C4-2B (cell line): ENCODE results near the gene NHLRC2.
"Not testable (repeated sequence)": the region's sequence is repeated elsewhere in the genome, so short reads cannot be mapped to it uniquely, and the experiment has no call there.

ENCODE experiments used
- H3K27ac ChIP-seq: fragments of 450-650 bp; 2 replicates; pipeline ENCODE4 v1.5.1; 2017
- ZFX ChIP-seq: fragments of 450-650 bp; IDR thresholded peaks from 2 replicates; pipeline ENCODE4 v1.6.1; 2017
- TF ChIP-seq, protein P1 (sequence below): fragments of 450-650 bp; conservative IDR thresholded peaks from 2 replicates; pipeline ENCODE4 v1.5.1; 2017; ENCODE audit warnings: mild to moderate bottlenecking

The NHLRC2 gene

DNA sequence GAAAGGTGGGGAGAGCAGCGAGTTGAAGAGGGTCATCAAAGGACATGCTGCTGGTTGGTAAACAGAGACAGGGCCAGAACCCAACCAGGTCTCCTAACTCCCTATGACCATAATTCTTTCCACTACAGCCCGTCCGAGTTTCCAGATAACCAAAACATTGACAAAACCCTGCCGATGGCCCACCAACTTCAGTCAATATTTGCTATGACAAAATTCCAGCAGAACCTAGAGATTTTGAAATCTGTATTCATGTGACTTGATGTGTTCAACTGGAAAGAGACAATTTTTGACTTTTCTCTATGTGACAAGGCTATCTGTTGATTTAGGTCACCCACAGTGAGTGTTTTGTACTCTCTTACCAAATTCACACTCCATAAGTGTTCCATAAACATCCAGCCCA is 86.7 kb downstream of the NHLRC2 start:
- H3K27ac ChIP-seq: no peak overlapping the region
- TF ChIP-seq, protein P1, sequence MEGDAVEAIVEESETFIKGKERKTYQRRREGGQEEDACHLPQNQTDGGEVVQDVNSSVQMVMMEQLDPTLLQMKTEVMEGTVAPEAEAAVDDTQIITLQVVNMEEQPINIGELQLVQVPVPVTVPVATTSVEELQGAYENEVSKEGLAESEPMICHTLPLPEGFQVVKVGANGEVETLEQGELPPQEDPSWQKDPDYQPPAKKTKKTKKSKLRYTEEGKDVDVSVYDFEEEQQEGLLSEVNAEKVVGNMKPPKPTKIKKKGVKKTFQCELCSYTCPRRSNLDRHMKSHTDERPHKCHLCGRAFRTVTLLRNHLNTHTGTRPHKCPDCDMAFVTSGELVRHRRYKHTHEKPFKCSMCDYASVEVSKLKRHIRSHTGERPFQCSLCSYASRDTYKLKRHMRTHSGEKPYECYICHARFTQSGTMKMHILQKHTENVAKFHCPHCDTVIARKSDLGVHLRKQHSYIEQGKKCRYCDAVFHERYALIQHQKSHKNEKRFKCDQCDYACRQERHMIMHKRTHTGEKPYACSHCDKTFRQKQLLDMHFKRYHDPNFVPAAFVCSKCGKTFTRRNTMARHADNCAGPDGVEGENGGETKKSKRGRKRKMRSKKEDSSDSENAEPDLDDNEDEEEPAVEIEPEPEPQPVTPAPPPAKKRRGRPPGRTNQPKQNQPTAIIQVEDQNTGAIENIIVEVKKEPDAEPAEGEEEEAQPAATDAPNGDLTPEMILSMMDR: no peak
- TF ChIP-seq ZFX: no peak

DNA sequence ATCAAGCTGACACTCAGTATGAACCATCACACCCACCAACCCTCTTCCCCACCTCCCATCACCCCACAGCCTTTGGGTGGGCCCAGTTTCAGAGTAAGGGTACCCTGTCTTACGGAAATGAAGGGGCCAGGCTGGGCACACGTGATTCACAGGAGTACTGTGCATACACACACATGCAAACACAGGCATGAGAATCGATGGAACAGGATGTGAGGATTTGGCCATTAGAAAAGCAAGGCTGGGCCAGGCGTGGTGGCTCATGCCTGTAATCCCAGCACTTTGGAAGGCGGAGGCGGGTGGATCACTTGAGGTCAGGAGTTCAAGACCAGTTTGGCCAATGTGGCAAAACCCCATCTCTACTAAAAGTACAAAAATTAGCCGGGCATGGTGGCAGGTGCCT is 88.7 kb downstream of the NHLRC2 start:
- not testable (repeated sequence) for H3K27ac ChIP-seq

DNA sequence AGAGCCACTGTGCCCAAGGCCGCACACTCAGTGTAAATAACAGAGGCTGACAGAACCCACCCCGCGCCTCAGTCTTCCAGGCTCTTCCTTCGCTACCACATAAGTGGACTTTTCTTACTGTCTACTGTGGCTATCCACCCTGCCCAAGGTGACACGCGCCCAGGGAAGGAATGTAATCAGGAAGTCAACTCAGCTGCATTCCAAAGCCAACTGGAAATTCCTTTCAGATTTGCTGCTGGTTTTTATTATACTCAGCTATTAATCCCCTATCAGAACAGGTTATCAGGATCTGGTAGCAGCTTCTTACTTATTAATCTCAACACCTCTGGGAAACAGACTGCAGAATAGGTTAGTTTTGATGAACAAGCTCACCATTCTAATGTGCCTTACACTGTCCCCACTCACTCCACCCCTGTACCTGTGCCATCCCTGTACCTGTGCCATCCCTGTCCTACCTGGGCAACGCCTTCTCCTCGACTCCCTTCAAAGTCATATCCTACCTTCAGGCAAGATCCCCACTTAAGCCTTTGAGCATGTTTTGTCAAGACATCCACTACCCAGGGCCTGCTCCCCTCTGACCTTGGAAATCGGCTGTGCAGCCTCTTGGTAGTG is 90.7 kb downstream of the NHLRC2 start:
- TF ChIP-seq ZFX: no peak
- TF ChIP-seq, protein P1: no peak
- no peak overlapping the region for H3K27ac ChIP-seq

DNA sequence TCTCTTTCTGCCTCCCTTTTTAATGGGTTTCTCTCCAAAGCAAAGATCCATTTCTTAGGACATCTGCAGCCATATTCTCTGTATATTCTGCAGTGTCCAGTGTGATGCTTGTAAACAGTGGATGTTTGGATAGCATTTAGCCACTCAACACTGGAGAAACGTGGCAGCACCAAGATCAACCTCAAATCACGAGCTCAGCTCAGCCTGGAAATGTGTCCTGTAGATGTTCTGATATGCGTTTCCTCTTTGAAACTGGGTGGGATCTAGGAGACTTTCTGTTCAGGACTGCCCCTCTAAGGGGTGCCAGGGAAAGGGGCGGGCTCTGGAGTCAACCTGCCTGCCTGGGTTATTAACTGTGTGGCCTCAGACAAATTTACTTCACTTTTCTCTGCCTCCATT is 91.2 kb downstream of the NHLRC2 start:
- no peak overlapping the region for H3K27ac ChIP-seq

DNA sequence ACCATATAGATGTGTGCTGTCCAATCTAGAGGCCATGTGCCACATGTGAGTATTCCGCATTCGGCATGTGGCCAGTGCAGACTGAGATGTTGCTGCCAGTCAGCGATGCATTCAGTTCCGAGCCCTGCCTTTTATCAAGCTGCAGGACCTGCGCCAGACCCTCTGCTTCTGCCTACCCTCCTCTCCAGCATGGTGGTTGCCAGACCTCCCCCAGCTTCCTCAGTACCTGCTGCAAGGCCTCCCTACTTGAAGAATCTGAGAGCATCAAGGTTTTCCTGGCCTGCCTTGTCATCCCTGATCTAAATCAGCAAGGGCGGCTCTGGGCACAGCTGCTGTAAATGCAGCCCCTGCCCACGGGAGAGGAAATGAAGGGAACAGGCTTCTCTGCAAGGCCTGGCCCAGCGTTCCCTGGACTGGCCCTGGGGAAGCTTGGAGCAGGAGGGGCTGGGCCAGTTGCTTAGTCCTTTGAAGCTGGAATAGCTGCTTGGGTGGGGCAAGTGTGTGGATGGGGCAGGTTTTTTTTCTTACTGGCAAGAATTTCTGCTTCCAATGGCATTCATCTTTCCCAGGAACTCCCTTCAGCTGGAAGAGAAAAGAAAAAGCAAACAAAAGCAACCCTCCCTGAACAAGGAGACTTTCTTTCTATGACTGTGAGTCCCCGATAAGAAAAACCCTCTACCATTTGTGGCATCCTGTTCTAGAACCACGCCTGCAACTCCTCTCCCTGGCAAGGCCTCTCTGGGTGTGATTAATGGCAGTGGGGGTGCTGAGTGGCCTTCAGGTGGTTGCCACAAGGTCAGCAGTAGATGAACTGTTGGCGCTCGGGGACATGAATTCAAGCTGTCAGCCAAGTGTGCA is 93.0 kb downstream of the NHLRC2 start:
- H3K27ac ChIP-seq: no peak overlapping the region
- no peak for TF ChIP-seq ZFX
- TF ChIP-seq, protein P1: no peak

More for the DNA sequence above, 91.2 kb downstream of the NHLRC2 start:
- no peak for TF ChIP-seq ZFX

DNA sequence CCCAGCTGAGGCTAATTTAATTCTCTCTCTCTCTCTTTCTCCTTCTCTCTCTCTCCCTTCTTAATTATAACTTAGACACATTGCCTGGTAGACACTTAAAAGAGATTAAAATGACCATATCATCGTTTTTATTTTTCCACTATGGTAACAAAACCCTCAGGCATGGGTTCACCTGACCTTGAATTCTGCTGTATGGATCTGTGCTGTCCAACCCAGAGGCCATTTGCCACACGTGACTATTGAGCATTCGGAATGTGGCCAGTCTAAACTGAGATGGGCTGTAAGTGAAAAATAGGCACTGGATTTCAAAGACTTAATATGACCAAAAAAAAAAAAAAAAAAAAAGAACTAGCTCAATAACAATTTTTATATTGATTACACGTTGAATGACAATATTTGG is 93.6 kb downstream of the NHLRC2 start:
- no peak overlapping the region for H3K27ac ChIP-seq
- TF ChIP-seq ZFX: no peak
- TF ChIP-seq, protein P1: no peak

DNA sequence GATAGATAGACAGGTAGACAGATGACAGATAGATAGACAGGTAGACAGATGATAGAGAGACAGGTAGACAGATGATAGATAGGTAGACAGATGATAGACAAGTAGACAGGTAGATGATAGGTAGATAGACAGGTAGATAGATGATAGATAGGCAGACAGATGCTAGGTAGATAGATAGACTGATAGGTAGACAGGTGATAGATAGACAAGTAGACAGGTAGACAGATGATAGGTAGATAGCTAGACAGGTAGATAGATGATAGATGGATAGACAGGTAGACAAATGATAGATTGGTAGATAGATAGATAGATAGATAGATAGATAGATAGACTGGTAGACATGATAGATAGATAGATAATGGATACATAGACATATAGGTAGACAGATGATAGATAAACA is 95.8 kb downstream of the NHLRC2 start:
- H3K27ac ChIP-seq: no peak overlapping the region
- TF ChIP-seq, protein P1: no peak

DNA sequence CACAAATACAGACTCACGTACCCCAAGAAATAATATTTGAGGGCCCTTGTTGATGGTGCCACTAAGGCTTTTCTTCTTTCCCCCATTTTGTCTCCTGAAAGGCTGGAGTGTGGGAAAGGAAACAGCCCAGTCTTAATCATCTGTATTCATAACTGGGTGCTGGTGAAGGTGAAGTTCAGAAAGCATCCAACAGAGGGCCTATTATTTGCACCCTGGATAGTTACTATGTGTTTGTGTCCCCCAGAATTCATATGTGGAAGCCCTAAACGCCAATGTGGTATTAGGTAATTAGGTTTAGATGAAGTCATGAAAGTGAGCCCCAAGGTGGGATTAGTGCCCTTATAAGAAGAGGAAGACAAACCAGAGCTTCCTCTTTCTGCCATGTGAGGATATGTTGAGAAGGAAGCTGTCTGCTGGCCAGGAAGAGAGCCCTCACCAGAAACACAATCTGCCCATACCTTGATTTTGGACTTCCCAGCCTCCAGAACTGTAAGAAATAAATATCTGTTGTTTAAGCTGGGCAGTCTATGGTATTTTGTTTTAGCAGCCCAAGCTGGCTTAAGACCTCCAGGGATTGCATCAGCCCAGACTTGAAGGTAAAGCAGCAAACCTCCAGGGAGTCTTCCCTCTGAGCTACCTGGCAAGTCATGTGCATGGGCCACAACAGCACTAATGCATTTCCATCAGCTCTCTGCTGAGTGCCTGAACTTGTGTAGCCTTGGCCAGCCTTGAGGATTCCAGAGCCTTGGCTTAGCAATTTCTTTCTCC is 99.2 kb downstream of the NHLRC2 start:
- TF ChIP-seq, protein P1: no peak; the same call in 1 of the 2 replicates
- TF ChIP-seq ZFX: no peak

More for the DNA sequence above, 99.2 kb downstream of the NHLRC2 start:
- H3K27ac ChIP-seq: no peak overlapping the region; the same call in 1 of the 2 replicates
